MM.1S (cell line): ENCODE data around the gene IQCM.

Source experiments
- DNase-seq: peaks from one replicate; pipeline ENCODE4 v3.0.0-alpha.2; 2015
- H2AFZ ChIP-seq: fragments of 300-600 bp; sonication (generic); 2 replicates; pipeline ENCODE4 v1.6.0; 2016; ENCODE audit warnings: antibody characterized with exemption, low read length
- H3F3A ChIP-seq: fragments of 300-600 bp; sonication (generic); 2 replicates; pipeline ENCODE4 v1.6.1; 2016; ENCODE audit warnings: mild to moderate bottlenecking, antibody characterized with exemption, low read length, moderate library complexity, mixed read lengths; ENCODE audit not compliant: insufficient read depth
- H3K27ac ChIP-seq: fragments of 300-600 bp; sonication (generic); 2 replicates; pipeline ENCODE4 v1.5.1; 2016; ENCODE audit warnings: mild to moderate bottlenecking, low read length
- H3K27me3 ChIP-seq: fragments of 300-600 bp; sonication (generic); replicated peaks from 2 replicates; pipeline ENCODE4 v1.6.0; 2016; ENCODE audit warnings: low read length; ENCODE audit not compliant: insufficient read depth
- H3K36me3 ChIP-seq: fragments of 300-600 bp; sonication (generic); replicated peaks from 2 replicates; pipeline ENCODE4 v1.6.1; 2016; ENCODE audit warnings: mild to moderate bottlenecking, low read length, mixed read lengths; ENCODE audit not compliant: insufficient read depth
- H3K4me1 ChIP-seq: fragments of 300-600 bp; sonication (generic); 2 replicates; pipeline ENCODE4 v1.6.1; 2016; ENCODE audit warnings: low read length, mixed read lengths
- H3K4me2 ChIP-seq: fragments of 300-600 bp; sonication (generic); 2 replicates; pipeline ENCODE4 v1.6.0; 2016; ENCODE audit warnings: low read depth, low read length
- H3K4me3 ChIP-seq: fragments of 300-600 bp; sonication (generic); 2 replicates; pipeline ENCODE4 v1.5.1; 2016; ENCODE audit warnings: low read length, mixed read lengths
- H3K79me2 ChIP-seq: fragments of 300-600 bp; sonication (generic); 2 replicates; pipeline ENCODE4 v1.6.1; 2016; ENCODE audit warnings: mixed run types, low read length, mixed read lengths
- H3K9ac ChIP-seq: fragments of 300-600 bp; sonication (generic); 2 replicates; pipeline ENCODE4 v1.6.1; 2016; ENCODE audit warnings: low read length, mixed read lengths
- H3K9me2 ChIP-seq: fragments of 300-600 bp; sonication (generic); replicated peaks from 2 replicates; pipeline ENCODE4 v1.6.1; 2016; ENCODE audit warnings: mild to moderate bottlenecking, low read length, mixed read lengths; ENCODE audit not compliant: insufficient read depth
- H3K9me3 ChIP-seq: fragments of 300-600 bp; sonication (generic); replicated peaks from 2 replicates; pipeline ENCODE4 v1.6.1; 2016; ENCODE audit warnings: mild to moderate bottlenecking, low read length, mixed read lengths; ENCODE audit not compliant: insufficient read depth
- H4K20me1 ChIP-seq: fragments of 300-600 bp; sonication (generic); 2 replicates; pipeline ENCODE4 v1.6.1; 2016; ENCODE audit warnings: mild to moderate bottlenecking, low read length, moderate library complexity, mixed read lengths; ENCODE audit not compliant: insufficient read depth
- CTCF ChIP-seq: fragments of 300-600 bp; sonication (generic); IDR thresholded peaks from 2 replicates; pipeline ENCODE4 v1.5.1; 2016; ENCODE audit warnings: antibody characterized with exemption, low read length, mixed read lengths
- EZH2 ChIP-seq: fragments of 300-600 bp; sonication (generic); optimal IDR thresholded peaks from 2 replicates; pipeline ENCODE3; 2017; ENCODE audit warnings: low read depth, mild to moderate bottlenecking, antibody characterized with exemption, low read length, mixed read lengths
- EZH2phosphoT487 ChIP-seq: fragments of 300-600 bp; sonication (generic); IDR thresholded peaks from 2 replicates; pipeline ENCODE4 v1.6.1; 2018; ENCODE audit warnings: antibody characterized with exemption, low read length

Gene IQCM

GRCh38 chr4:149499726-149500125, 315.9 kb downstream of the IQCM start:
- Histone ChIP-seq H3K27me3 (no peaks in the 10 kb centered on the region), H3K9me2 (no peaks in the 10 kb centered on the region), H3K4me3 (no peak overlapping the region), H3K36me3 (no peaks in the 10 kb centered on the region), H3K4me2 (no peak overlapping the region), H4K20me1 (no peaks in the 10 kb centered on the region), H3K4me1 (no peaks in the 10 kb centered on the region), H3K79me2 (no peaks in the 10 kb centered on the region), H3K27ac (no peak overlapping the region), H3F3A (no peaks in the 10 kb centered on the region), H3K9ac (no peak overlapping the region), H2AFZ (no peak overlapping the region), H3K9me3 (no peaks in the 10 kb centered on the region)
- TF ChIP-seq CTCF (no peak), EZH2phosphoT487 (no peak), EZH2 (no peak)
- DNase-seq = no peak

- H3F3A ChIP-seq = no peaks in the 10 kb centered on the region
These were observed 317.4 kb downstream of the IQCM start for GRCh38 chr4:149498246-149498645.

GRCh38 chr4:149493492-149493891, 322.2 kb downstream of the IQCM start:
- DNase-seq = no peak
- Histone ChIP-seq H2AFZ (no peak overlapping the region), H3K9me2 (no peaks in the 10 kb centered on the region), H3F3A (no peaks in the 10 kb centered on the region), H3K4me1 (no peaks in the 10 kb centered on the region), H3K4me3 (no peak overlapping the region), H3K36me3 (no peaks in the 10 kb centered on the region), H3K27me3 (no peaks in the 10 kb centered on the region), H3K4me2 (no peak overlapping the region), H3K9me3 (no peaks in the 10 kb centered on the region), H3K79me2 (no peaks in the 10 kb centered on the region), H3K27ac (no peak overlapping the region), H4K20me1 (no peaks in the 10 kb centered on the region), H3K9ac (no peak overlapping the region)
- TF ChIP-seq EZH2phosphoT487 = no peak
- no peak for TF ChIP-seq EZH2
- TF ChIP-seq CTCF = no peak

More at GRCh38 chr4:149498246-149498645, 317.4 kb downstream of the IQCM start:
- Histone ChIP-seq H4K20me1 (no peaks in the 10 kb centered on the region), H3K27me3 (no peaks in the 10 kb centered on the region), H3K36me3 (no peaks in the 10 kb centered on the region), H3K9me2 (no peaks in the 10 kb centered on the region), H3K9me3 (no peaks in the 10 kb centered on the region), H3K9ac (no peak overlapping the region), H2AFZ (no peak overlapping the region), H3K4me2 (no peak overlapping the region), H3K27ac (no peak overlapping the region), H3K79me2 (no peaks in the 10 kb centered on the region), H3K4me1 (no peaks in the 10 kb centered on the region), H3K4me3 (no peak overlapping the region)
- DNase-seq = no peak
- no peak for TF ChIP-seq EZH2phosphoT487
- no peak for TF ChIP-seq EZH2
- no peak for TF ChIP-seq CTCF

GRCh38 chr4:149489321-149489720, 326.3 kb downstream of the IQCM start:
- no peaks in the 10 kb centered on the region for H3K9me3 ChIP-seq
- no peaks in the 10 kb centered on the region for H4K20me1 ChIP-seq
- H3K9me2 ChIP-seq = no peaks in the 10 kb centered on the region
- no peak overlapping the region for H3K4me2 ChIP-seq
- no peak overlapping the region for H2AFZ ChIP-seq
- no peak for TF ChIP-seq EZH2
- TF ChIP-seq CTCF = no peak
- TF ChIP-seq EZH2phosphoT487 = no peak
- H3F3A ChIP-seq = no peaks in the 10 kb centered on the region
- no peaks in the 10 kb centered on the region for H3K27me3 ChIP-seq
- H3K9ac ChIP-seq = no peak overlapping the region
- DNase-seq = no peak
- H3K79me2 ChIP-seq = no peaks in the 10 kb centered on the region
- H3K4me1 ChIP-seq = no peaks in the 10 kb centered on the region
- H3K27ac ChIP-seq = no peak overlapping the region
- H3K36me3 ChIP-seq = no peaks in the 10 kb centered on the region
- H3K4me3 ChIP-seq = no peak overlapping the region
